Activated B cell treated with CpG ODN at 0.5 μM for 24 hours (primary cell): ENCODE measurements around the gene UBE2O. TPM values are rescaled to one million over a fixed set of nuclear protein-coding genes. Genes with fewer than 3 reads are reported as not detected.

Source experiments
- ATAC-seq: fragments of 200-7000 bp; cut with Tn5 transposase; one replicate; pipeline ENCODE4 v1.10.0; 2021; ENCODE audit warnings: low read depth, mild to moderate bottlenecking, moderate library complexity
- CTCF ChIA-PET: fragments of 350-600 bp; sonication (Branson Sonifier 250); formaldehyde crosslinking; loops from one replicate; lab custom pipeline; 2021; ENCODE audit warnings: antibody characterized with exemption; lab: Charles Lee
- POLR2A ChIA-PET: fragments of 350-600 bp; sonication (Branson Sonifier 250); formaldehyde crosslinking; loops from one replicate; lab custom pipeline; 2021; ENCODE audit warnings: antibody characterized with exemption; lab: Charles Lee
- DNase-seq: peaks from one replicate; pipeline ENCODE4 v3.0.0; 2022
- H3K27ac Mint-ChIP-seq: one replicate; pipeline ENCODE4 v1.8.0; 2020; ENCODE audit warnings: mixed read lengths
- H3K27me3 Mint-ChIP-seq: one replicate; pipeline ENCODE4 v1.8.0; 2021; ENCODE audit warnings: mixed read lengths
- H3K36me3 Mint-ChIP-seq: one replicate; pipeline ENCODE4 v1.8.0; 2021; ENCODE audit warnings: low read depth, mixed read lengths
- H3K4me1 Mint-ChIP-seq: one replicate; pipeline ENCODE4 v1.8.0; 2021; ENCODE audit warnings: mixed read lengths
- H3K4me3 Mint-ChIP-seq: one replicate; pipeline ENCODE4 v1.8.0; 2020; ENCODE audit warnings: mild to moderate bottlenecking, mixed read lengths
- H3K9me3 Mint-ChIP-seq: one replicate; pipeline ENCODE4 v1.8.0; 2020; ENCODE audit warnings: mixed read lengths
- intact Hi-C: fragments of 100-400 bp; cut with micrococcal nuclease; formaldehyde crosslinking; loops from one replicate; pipeline ENCODE4 v1.15.1; 2024
- total RNA-seq: library from RNA; stranded (reverse); gene quantifications from 2 replicates; pipeline ENCODE4 v1.2.3, GENCODE V29; 2022
- TF ChIP-seq, protein P1 (sequence below): fragments of 200-600 bp; IDR thresholded peaks from one replicate; pipeline ENCODE4 v1.8.0; 2022; ENCODE audit warnings: antibody characterized with exemption, mild to moderate bottlenecking

The UBE2O gene
- total RNA-seq, 1 donor from 2014 or later, result 39.0 TPM

DNA sequence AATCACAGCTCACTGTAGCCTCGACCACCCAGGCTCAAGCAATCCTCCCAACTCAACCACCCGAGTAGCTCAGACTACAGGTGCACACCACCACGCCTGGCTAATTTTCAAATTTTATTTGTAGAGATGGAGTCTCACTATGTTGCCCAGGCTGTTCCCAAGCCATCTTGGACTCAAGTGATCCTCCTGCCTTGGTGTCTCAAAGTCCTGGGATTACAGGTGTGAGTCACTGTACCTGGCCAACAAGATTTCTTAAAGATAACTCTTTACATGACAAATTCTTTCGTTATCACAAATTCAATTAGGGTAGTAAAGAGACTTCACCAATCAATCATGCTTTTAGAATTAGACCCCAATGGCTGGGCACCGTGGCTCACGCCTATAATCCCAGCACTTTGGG, 111.7 kb downstream of the UBE2O start:
- ATAC-seq (no peak), DNase-seq (no peak)
- TF ChIP-seq, protein P1, sequence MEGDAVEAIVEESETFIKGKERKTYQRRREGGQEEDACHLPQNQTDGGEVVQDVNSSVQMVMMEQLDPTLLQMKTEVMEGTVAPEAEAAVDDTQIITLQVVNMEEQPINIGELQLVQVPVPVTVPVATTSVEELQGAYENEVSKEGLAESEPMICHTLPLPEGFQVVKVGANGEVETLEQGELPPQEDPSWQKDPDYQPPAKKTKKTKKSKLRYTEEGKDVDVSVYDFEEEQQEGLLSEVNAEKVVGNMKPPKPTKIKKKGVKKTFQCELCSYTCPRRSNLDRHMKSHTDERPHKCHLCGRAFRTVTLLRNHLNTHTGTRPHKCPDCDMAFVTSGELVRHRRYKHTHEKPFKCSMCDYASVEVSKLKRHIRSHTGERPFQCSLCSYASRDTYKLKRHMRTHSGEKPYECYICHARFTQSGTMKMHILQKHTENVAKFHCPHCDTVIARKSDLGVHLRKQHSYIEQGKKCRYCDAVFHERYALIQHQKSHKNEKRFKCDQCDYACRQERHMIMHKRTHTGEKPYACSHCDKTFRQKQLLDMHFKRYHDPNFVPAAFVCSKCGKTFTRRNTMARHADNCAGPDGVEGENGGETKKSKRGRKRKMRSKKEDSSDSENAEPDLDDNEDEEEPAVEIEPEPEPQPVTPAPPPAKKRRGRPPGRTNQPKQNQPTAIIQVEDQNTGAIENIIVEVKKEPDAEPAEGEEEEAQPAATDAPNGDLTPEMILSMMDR, result no peak
- Mint-ChIP-seq H3K4me1 (no peaks in the 10 kb centered on the region), H3K27me3 (no peaks in the 10 kb centered on the region), H3K9me3 (no peaks in the 10 kb centered on the region), H3K36me3 (peaks cover 48% of the 10 kb centered on the region), H3K27ac (no peak overlapping the region), H3K4me3 (no peak overlapping the region)
- CTCF ChIA-PET, result no interaction called here
- intact Hi-C loops, result no loop called here
- POLR2A ChIA-PET, result no interaction called here

Other genes starting within 250 kb of the UBE2O start
- gene RNF157, start 212.7 kb downstream of the UBE2O start, total RNA-seq, result 3.1 and 3.5 TPM in 2 replicates
- gene UBALD2, start 187.8 kb downstream of the UBE2O start, total RNA-seq, result 144 and 152 TPM in 2 replicates
- gene QRICH2, start 144.9 kb downstream of the UBE2O start, total RNA-seq, result 2.0 and 2.2 TPM in 2 replicates
- 26.7 and 27.1 TPM in 2 replicates for gene PRPSAP1, start 99.2 kb downstream of the UBE2O start, total RNA-seq
- 1.1 and 1.3 TPM in 2 replicates for gene SPHK1, start 68.5 kb downstream of the UBE2O start, total RNA-seq
- 0.55 TPM in 1 of 2 replicates, not detected in the other for gene AANAT, start 14.5 kb upstream of the UBE2O start, total RNA-seq
- 150 and 189 TPM in 2 replicates for gene RHBDF2, start 48.3 kb upstream of the UBE2O start, total RNA-seq
- gene CYGB, start 84.6 kb upstream of the UBE2O start, total RNA-seq, result 0.44 and 0.49 TPM in 2 replicates
- 5.3 and 5.5 TPM in 2 replicates for gene PRCD, start 86.9 kb upstream of the UBE2O start, total RNA-seq
- gene ST6GALNAC2, start 132.7 kb upstream of the UBE2O start, total RNA-seq, result not detected in 2 replicates
- gene ST6GALNAC1, start 190.6 kb upstream of the UBE2O start, total RNA-seq, result not detected in 2 replicates